Caco-2 (cell line): ENCODE measurements around the gene TSC22D2. TPM values are rescaled to one million over a fixed set of nuclear protein-coding genes. Genes with fewer than 3 reads are reported as not detected.

Experiments
- BruUV-seq: library from RNA; stranded (reverse); fragments of 400-500 nt; replicated peaks from 2 replicates; lab custom pipeline; 2021; lab: Mats Ljungman, UMichigan
- CTCF ChIA-PET: fragments of 300-600 bp; sonication (Branson Sonifier 250); formaldehyde crosslinking; loops from one replicate; lab custom pipeline; 2022; ENCODE audit warnings: antibody characterized with exemption; lab: Charles Lee
- POLR2A ChIA-PET: fragments of 300-600 bp; sonication (Branson Sonifier 250); formaldehyde crosslinking; loops from one replicate; lab custom pipeline; 2022; ENCODE audit warnings: antibody characterized with exemption; lab: Charles Lee
- DNase-seq, 2 experiments: peaks; one replicate each; pipeline versions ENCODE4 v3.0.0 to v3.0.0-alpha.2; 2020 to 2022
- H3K27me3 ChIP-seq: replicated peaks from 2 replicates; pipeline ENCODE4 v1.6.0; 2011; ENCODE audit warnings: low read length; ENCODE audit not compliant: control insufficient read depth, insufficient read depth
- H3K36me3 ChIP-seq: 2 replicates; pipeline ENCODE4 v1.5.1; 2011; ENCODE audit warnings: low read length; ENCODE audit not compliant: control insufficient read depth, insufficient read depth
- H3K4me1 ChIP-seq: fragments of 250-450 bp; sonication (Bioruptor Pico); 2 replicates; pipeline ENCODE4 v1.5.1; 2020; ENCODE audit warnings: mild to moderate bottlenecking
- H3K4me3 ChIP-seq: 2 replicates; pipeline ENCODE4 v1.5.1; 2011; ENCODE audit warnings: low read depth, mild to moderate bottlenecking, control low read depth, low read length
- H3K9me3 ChIP-seq: fragments of 250-450 bp; sonication (Bioruptor Pico); 2 replicates; pipeline ENCODE4 v1.5.1; 2020; ENCODE audit warnings: mild to moderate bottlenecking, moderate library complexity
- H3K27ac Mint-ChIP-seq: one replicate; pipeline ENCODE4 v1.8.0; 2022; ENCODE audit warnings: mixed read lengths; ENCODE audit not compliant: unreplicated experiment
- H3K27me3 Mint-ChIP-seq: one replicate; pipeline ENCODE4 v1.8.0; 2022; ENCODE audit warnings: mixed read lengths; ENCODE audit not compliant: insufficient read depth, unreplicated experiment
- H3K36me3 Mint-ChIP-seq: one replicate; pipeline ENCODE4 v1.8.0; 2022; ENCODE audit warnings: mild to moderate bottlenecking, mixed read lengths; ENCODE audit not compliant: insufficient read depth, unreplicated experiment
- H3K4me1 Mint-ChIP-seq: one replicate; pipeline ENCODE4 v1.8.0; 2022; ENCODE audit warnings: low read depth, mixed read lengths; ENCODE audit not compliant: unreplicated experiment
- H3K4me3 Mint-ChIP-seq: one replicate; pipeline ENCODE4 v1.8.0; 2022; ENCODE audit warnings: mild to moderate bottlenecking, moderate library complexity, mixed read lengths; ENCODE audit not compliant: unreplicated experiment
- H3K9me3 Mint-ChIP-seq: one replicate; pipeline ENCODE4 v1.8.0; 2022; ENCODE audit warnings: mixed read lengths; ENCODE audit not compliant: unreplicated experiment
- intact Hi-C: fragments of 100-400 bp; cut with micrococcal nuclease; formaldehyde crosslinking; loops from one replicate; pipeline ENCODE4 v1.10.0; 2022; ENCODE audit not compliant: unreplicated experiment
- total RNA-seq: library from RNA; stranded (reverse); gene quantifications from 2 replicates; pipeline ENCODE4 v1.2.3, GENCODE V29; 2022
- TF ChIP-seq, protein P1 (sequence below), 2 experiments: fragments of 200-600 bp in 1 of 2; IDR thresholded peaks; 1 replicate in 1 of 2; 2 replicates in 1 of 2; pipeline versions ENCODE4 v1.5.1 to v1.8.0; 2011 to 2022; ENCODE audit warnings: antibody characterized with exemption in 1 of 2, control low read depth in 1 of 2, inconsistent platforms in 1 of 2, low read depth in 1 of 2, low read length in 1 of 2, mild to moderate bottlenecking in 1 of 2, moderate library complexity in 1 of 2; ENCODE audit not compliant: insufficient read depth in 1 of 2, severe bottlenecking in 1 of 2, unreplicated experiment in 1 of 2

The TSC22D2 gene
- total RNA-seq, 1 experiment from 2014 or later, result 30.8 TPM

DNA sequence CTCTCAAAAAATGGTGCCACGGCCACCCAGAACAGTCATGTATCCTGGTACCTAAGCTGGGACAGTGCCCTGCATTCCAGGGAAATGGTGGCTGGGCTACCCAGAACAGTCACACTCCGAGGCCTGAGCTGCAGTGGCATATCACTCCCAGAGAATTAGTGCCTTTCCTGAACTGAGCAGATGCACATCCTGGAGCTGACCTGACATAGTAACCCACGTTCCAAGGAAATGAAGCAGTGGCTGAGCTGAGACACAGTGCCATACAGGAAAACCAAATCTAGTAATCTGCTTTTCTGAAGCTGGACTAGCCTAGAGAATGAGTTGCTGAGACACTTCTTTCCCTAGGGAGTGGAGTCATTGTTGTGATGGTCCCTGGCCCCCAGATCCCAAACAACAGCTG lies 96.4 kb downstream of the TSC22D2 start:
- ChIA-PET POLR2A (no interaction called here), CTCF (interaction anchor here (1.0 kb wide), 1 partner anchor 9 kb away, joined by 4 read pairs; no protein-coding TSS in a partner anchor)
- intact Hi-C loops, result no loop called here
- Mint-ChIP-seq H3K4me3 (no peak overlapping the region), H3K27me3 (peaks cover 4% of the 10 kb centered on the region), H3K4me1 (no peaks in the 10 kb centered on the region), H3K27ac (no peak overlapping the region), H3K36me3 (no peaks in the 10 kb centered on the region), H3K9me3 (peaks cover 11% of the 10 kb centered on the region)
- no TSS peak for BruUV-seq
- no peak for DNase-seq
- Histone ChIP-seq H3K4me1 (no peaks in the 10 kb centered on the region), H3K4me3 (no peak overlapping the region), H3K9me3 (peaks cover 16% of the 10 kb centered on the region; the same call in 1 of the 2 replicates), H3K36me3 (no peaks in the 10 kb centered on the region), H3K27me3 (no peaks in the 10 kb centered on the region)
- TF ChIP-seq, protein P1, sequence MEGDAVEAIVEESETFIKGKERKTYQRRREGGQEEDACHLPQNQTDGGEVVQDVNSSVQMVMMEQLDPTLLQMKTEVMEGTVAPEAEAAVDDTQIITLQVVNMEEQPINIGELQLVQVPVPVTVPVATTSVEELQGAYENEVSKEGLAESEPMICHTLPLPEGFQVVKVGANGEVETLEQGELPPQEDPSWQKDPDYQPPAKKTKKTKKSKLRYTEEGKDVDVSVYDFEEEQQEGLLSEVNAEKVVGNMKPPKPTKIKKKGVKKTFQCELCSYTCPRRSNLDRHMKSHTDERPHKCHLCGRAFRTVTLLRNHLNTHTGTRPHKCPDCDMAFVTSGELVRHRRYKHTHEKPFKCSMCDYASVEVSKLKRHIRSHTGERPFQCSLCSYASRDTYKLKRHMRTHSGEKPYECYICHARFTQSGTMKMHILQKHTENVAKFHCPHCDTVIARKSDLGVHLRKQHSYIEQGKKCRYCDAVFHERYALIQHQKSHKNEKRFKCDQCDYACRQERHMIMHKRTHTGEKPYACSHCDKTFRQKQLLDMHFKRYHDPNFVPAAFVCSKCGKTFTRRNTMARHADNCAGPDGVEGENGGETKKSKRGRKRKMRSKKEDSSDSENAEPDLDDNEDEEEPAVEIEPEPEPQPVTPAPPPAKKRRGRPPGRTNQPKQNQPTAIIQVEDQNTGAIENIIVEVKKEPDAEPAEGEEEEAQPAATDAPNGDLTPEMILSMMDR (IDR thresholded peaks at IDR 0.05; ENCODE audit: insufficient read depth in 1 of 2, low read depth in 1 of 2, low read length in 1 of 2, severe bottlenecking in 1 of 2, unreplicated experiment in 1 of 2), result no peak

DNA sequence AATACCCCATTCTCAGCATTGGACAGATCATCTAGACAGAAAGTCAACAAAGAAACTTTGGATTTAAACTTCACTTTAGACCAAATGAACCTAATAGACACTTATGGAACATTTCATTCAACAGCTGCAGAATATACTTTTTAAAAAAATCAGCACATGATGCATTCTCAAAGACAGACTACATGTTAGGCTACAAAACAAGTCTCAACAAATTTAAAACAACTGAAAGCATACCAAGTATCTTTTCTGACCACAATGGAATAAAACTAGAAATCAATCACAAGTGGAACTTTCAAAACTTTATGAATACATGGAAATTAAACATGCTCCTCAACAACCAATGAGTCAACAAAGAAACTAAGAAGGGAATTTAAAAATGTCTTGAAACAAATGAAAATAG lies 100.3 kb downstream of the TSC22D2 start:
- BruUV-seq, result no TSS peak
- H3K36me3 Mint-ChIP-seq, result no peaks in the 10 kb centered on the region
- CTCF ChIA-PET, result no interaction called here

DNA sequence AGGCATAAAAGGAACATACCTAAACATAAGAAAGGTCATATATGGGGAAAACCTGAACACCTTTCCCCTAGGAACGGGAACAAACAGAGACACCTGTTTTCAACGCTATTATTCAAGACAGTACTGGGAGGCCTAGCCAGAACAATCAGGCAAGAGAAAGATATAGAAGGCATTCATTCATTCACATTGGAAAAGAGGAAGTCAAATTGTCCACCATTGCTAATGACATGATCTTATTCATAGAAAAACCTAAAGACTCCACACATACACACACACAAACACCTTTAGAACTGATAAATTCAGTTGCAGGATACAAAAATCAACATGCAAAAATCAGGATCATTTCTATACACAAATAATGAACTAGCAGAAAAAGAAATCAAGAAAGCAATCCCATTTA lies 101.7 kb downstream of the TSC22D2 start:
- intact Hi-C loops, result no loop called here
- H3K4me3 Mint-ChIP-seq, result no peak overlapping the region
- Histone ChIP-seq H3K4me3 (no peak overlapping the region), H3K4me1 (no peaks in the 10 kb centered on the region), H3K9me3 (no peaks in the 10 kb centered on the region), H3K27me3 (no peaks in the 10 kb centered on the region), H3K36me3 (no peaks in the 10 kb centered on the region)
- ChIA-PET CTCF (no interaction called here), POLR2A (no interaction called here)
- H3K4me1 Mint-ChIP-seq, result no peaks in the 10 kb centered on the region
- DNase-seq, result no peak
- H3K27ac Mint-ChIP-seq, result no peak overlapping the region
- H3K36me3 Mint-ChIP-seq, result no peaks in the 10 kb centered on the region
- TF ChIP-seq, protein P1 (IDR thresholded peaks at IDR 0.05; ENCODE audit: insufficient read depth in 1 of 2, low read depth in 1 of 2, low read length in 1 of 2, severe bottlenecking in 1 of 2, unreplicated experiment in 1 of 2), result no peak
- peaks cover 4% of the 10 kb centered on the region for H3K27me3 Mint-ChIP-seq
- H3K9me3 Mint-ChIP-seq, result no peaks in the 10 kb centered on the region
- BruUV-seq, result no TSS peak

More for the DNA sequence above, 100.3 kb downstream of the TSC22D2 start:
- H3K9me3 Mint-ChIP-seq, result no peaks in the 10 kb centered on the region
- POLR2A ChIA-PET, result interaction anchor here (0.6 kb wide), 1 partner anchor 101 kb away, joined by 3 read pairs; no protein-coding TSS in a partner anchor
- no peak overlapping the region for H3K4me3 Mint-ChIP-seq
- DNase-seq, result no peak
- no peak overlapping the region for H3K27ac Mint-ChIP-seq
- Histone ChIP-seq H3K4me3 (no peak overlapping the region), H3K36me3 (no peaks in the 10 kb centered on the region), H3K9me3 (no peaks in the 10 kb centered on the region), H3K4me1 (no peaks in the 10 kb centered on the region), H3K27me3 (no peaks in the 10 kb centered on the region)
- H3K4me1 Mint-ChIP-seq, result no peaks in the 10 kb centered on the region
- intact Hi-C loops, result no loop called here
- peaks cover 4% of the 10 kb centered on the region for H3K27me3 Mint-ChIP-seq
- TF ChIP-seq, protein P1 (IDR thresholded peaks at IDR 0.05; ENCODE audit: insufficient read depth in 1 of 2, low read depth in 1 of 2, low read length in 1 of 2, severe bottlenecking in 1 of 2, unreplicated experiment in 1 of 2), result no peak
